GM19372 (cell line): Measurements from ENCODE around the gene DEGS2.
"Not testable (repeated sequence)": the region's sequence is repeated elsewhere in the genome, so short reads cannot be mapped to it uniquely, and the experiment has no call there.

Experiments
- ATAC-seq: cut with Tn5 transposase; IDR thresholded peaks from one replicate; pipeline ENCODE4 v1.9.1; 2021; ENCODE audit warnings: mild to moderate bottlenecking, low read depth, moderate library complexity; ENCODE audit not compliant: unreplicated experiment

DEGS2 gene

DNA sequence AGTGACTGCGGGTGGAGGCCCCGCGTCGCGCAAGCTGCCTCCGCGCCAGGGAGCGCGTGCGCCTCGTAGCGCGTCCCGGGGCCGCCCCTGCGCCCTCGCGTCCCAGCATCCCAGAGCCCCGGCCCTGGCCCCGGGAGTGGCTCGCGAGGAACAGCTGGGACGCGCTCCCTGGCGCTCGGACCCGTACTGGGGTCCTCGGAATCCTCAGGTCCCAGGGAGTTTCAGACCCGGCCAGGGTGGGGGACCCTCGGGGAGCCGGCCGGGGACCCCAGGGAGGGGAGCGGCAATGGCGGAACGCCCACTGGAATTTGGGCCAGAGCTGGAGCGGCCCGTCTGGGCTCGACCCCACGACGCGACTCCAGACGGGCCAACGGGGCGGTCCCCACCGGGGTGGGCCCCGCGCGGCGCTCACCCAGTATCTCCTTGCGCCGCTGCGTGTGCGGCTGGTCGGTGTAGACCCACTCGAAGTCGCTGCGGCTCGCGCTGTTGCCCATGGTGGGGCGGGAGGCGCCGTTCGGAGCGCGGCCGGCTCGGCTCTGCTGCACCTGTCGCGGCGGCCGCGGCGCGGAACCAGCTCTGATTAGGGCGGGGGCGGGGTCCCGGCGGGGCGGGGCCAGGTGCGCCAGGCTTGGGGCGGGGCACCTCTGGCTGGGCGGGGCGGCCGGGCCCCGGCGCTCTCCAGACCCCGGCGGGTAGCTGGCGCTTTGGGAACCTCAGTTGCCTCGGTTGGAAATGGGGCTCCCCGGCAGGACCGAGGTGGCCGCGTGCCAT, at the start of gene DEGS2:
Gene DEGS2 (minus strand): TSS at position 552 of the 771 bp plus-strand sequence. CDS start 58 bp downstream, at position 494.
- ATAC-seq: peak; percentile 59

- ATAC-seq: not testable (repeated sequence)
These were observed 48.7 kb upstream of the DEGS2 start for GRCh38 chr14:100208136-100208535.

GRCh38 chr14:100207588-100207987, 48.1 kb upstream of the DEGS2 start:
- ATAC-seq: not testable (repeated sequence)

- not testable (repeated sequence) for ATAC-seq
These were observed 45.4 kb upstream of the DEGS2 start for GRCh38 chr14:100204835-100205167.

DNA sequence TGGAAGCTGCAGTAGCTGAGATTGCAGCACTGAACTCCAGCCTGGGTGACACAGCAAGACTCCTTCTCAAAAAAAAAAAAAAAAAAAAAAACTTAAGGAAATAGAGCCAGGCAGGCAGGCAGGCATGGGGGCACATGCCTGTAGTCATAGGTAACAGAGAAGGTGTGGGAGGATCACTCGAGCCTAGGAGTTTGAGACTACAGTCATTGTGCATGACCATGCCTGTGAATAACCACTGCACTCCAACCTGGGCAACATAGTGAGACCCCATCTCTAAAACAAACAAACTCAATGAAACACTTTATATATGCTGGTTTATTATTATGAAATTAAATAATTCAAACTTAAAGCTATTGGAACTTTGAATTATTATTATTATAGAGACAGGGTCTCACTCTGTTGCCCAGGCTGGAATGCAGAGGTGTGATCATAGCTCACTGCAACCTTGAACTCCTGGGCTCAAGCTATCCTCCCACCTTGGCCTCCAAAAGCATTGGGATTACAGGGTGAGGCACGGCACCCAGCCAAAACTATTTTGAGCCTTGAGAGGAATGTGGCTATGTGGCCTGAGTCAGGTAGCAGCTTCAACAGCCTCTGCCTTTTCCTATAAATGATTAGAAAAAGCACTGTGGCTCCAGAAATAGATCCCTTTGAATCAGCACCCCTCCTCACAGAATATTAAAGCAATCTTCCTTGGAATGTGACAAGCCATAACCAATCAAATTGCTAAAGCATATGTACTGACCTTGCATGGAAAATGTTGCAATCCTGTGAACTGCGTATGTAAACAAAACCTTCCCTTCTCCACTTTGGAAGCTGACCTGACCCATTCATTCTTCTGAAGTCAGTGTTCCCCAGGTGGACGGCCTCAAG, 44.8 kb upstream of the DEGS2 start:
- ATAC-seq: no peak

GRCh38 chr14:100203146-100203545, 43.7 kb upstream of the DEGS2 start:
- no peak for ATAC-seq

- ATAC-seq: no peak
These were observed 43.3 kb upstream of the DEGS2 start for GRCh38 chr14:100202712-100203111.

DNA sequence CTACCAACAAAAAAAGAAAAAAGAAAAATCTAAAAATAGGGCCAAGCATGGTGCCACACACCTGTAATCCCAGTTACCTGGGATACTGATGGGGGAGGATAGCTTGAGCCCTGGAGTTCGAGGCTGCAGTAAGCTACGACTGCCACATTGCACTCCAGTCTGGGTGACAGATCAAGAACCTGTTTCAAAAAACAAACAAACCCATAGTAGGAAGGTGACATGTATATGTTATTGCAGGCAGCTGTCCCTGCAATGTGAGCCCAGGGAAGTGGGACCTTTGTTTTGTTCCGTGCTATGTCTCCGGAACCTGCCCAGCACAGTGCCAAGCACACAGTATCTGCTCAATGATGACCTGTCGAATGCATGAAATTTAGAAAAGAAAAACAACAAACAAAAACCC, 42.3 kb upstream of the DEGS2 start:
- ATAC-seq: no peak

- ATAC-seq: no peak
These were observed 40.9 kb upstream of the DEGS2 start for GRCh38 chr14:100200311-100200710.

- ATAC-seq: no peak
These were observed 39.9 kb upstream of the DEGS2 start for GRCh38 chr14:100199240-100199860.

- no peak for ATAC-seq
These were observed 34.2 kb upstream of the DEGS2 start for GRCh38 chr14:100193417-100194357.

GRCh38 chr14:100192672-100193416, 33.4 kb upstream of the DEGS2 start:
- ATAC-seq: peak; percentile 99

DNA sequence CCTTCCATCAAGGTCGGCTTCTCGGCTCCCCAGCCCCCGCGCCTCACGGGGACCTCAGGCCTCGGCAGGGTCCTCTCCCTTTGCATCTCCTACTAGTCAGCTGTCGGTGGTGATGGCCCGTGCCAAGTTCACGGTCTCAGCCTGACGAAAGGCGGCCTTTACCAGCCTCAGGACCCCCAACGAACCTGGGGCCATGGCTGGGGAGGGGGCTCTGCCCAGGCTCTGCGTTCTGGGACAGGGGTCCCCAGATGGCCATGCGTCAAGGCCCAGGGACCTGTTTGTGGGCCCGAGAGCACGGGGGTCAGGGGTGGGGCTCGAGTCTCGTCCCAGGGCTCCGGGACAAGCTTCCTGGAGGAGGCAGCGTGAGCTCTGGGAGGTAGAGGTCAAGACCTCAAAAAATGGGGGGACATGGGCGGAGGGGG, 32.8 kb upstream of the DEGS2 start:
- ATAC-seq: no peak

GRCh38 chr14:100191584-100192249, 32.3 kb upstream of the DEGS2 start:
- ATAC-seq: no peak

- no peak for ATAC-seq
These were observed 30.7 kb upstream of the DEGS2 start for GRCh38 chr14:100190126-100190525.

DNA sequence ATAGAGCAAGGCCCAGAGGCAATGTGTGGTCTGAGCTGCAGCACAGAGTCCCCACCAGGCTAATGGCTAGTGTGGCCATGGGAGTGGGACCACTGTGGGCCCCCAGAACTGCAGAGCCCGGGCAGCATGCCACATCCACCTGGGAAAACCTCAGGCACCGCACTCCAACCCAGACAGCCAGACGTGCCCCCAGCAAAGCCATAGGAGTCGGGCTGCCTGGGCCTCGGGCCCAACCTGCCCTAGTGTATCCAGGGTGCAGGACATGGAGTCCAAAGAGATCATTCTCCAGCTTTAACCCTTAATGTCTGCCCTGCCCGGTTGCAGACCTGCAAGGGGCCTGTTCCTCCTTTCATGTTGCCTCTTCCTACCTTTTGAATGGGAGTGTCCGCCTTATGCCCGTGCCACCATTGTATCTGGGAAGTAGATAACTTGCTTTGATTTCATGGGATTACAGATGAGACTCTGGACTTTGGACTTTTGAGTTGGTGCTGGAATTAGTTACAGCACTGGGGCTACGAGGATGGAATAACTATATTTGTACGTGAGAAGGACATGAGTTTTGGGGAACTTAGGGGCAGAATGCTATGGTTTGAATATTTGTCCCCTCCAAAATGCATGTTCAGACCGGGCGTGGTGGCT, 29.1 kb upstream of the DEGS2 start:
- no peak for ATAC-seq

- no peak for ATAC-seq
These were observed 27.9 kb upstream of the DEGS2 start for GRCh38 chr14:100187247-100187833.
